CD4-positive, alpha-beta T cell treated with Interleukin-17A for 4 hours (primary cell): ENCODE measurements around the gene NECTIN4.
"Not testable (repeated sequence)": the region's sequence is repeated elsewhere in the genome, so short reads cannot be mapped to it uniquely, and the experiment has no call there.

Experiments used
- DNase-seq: peaks from one replicate; pipeline ENCODE4 v3.0.0-alpha.2; 2020; ENCODE audit warnings: mixed read lengths

The NECTIN4 gene

GRCh38 chr1:161081519-161081918 is 7.8 kb downstream of the NECTIN4 start:
- no peak for DNase-seq

- no peak for DNase-seq
Measured at GRCh38 chr1:161080441-161081405, 8.6 kb downstream of the NECTIN4 start.

DNA sequence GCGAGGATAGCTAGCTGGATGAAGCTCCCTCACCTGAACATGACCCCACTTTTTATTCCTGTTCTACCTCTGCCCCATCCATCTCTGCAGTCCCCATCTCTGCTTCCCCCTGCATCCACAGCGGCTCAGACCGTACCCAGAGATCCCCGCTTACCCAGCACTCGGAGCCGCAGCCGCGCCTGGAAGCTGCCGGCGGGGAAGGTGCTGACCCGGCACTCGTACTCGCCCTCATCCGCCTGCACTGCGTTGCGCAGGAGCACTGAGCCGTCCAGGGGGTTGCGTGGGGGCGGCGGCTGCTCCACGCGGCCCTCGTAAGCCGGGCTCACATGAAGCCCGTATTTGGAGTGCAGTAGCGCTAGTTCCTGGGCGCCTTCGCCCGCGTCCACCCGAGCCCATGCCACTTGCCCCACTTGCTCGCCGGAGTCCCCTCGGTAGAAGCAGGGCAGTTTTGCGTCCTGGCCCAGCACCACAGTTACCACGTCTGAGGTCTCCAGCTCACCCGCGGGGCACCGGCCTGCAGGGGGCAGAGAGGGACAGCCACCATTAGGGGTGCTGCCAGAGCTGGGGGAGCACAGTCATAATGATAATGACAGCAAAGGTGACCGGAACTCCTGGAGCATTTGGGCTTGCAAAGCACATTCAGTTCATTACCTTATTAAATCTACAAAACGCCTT is 9.8 kb downstream of the NECTIN4 start:
- DNase-seq: no peak

- DNase-seq: no peak
Measured at GRCh38 chr1:161077426-161077825, 11.9 kb downstream of the NECTIN4 start.

GRCh38 chr1:161076410-161076809 is 12.9 kb downstream of the NECTIN4 start:
- DNase-seq: no peak

DNA sequence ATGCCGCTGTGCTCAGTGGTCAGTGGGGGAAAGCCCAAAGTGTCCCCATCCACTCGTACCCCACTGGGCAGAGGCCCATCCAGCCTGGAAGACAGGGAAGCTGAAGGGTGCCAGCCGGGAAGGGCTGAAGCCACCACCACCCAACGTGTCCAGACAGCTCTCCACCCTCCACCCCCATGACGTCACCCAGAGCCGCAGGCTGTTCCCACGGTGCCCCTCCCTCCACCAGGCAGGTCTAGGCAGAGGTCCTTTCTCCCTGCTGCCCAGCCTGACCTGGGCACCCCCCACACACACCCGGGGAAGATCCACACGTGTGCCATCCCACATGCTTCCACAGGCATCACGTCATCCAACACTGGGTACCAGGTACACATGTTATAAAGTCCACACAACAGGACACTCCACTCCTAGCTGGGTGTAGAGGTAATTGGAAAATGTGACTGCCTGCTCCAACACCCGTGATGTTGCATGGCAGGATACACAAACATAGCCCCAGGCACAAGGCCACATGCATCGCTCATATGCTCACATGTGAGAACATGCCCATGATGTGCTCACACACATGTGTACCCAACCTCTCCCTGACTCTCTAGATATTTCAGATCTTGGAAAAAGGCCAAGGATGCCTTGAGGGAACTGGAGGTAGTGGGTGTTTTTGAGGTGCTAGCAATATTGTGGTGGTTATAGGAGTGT is 14.5 kb downstream of the NECTIN4 start:
- no peak for DNase-seq

DNA sequence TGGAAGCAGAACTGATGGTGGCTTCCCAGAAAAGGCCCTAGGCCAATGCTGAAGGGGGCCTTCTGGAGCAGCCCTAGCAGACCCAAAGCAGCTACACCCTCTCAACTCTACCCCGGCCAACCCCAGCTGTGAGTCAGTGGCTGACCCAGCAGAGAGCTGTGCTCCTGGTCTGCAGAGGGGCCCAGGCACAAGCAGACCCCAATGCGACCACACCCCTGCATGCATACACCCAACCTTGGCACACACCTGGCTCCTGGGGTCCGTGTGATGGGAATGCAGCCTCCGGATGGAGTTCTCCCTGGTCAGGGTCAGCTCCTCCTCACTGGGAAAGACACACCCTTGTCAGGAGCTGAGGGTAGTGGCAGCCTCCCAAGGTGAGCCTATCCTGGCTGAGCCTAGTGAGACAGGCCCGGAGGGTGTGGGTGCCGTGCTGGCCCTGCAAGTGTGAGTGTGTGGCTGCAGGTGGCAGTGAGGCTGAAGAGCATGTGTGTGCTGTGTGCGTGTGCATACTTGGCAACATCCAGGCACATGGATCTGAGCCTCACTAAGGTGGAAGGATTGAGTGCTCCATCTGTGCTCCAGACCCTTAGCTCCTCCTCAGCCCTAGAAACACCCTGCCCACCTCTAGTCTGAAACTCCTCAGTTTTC is 15.8 kb downstream of the NECTIN4 start:
- no peak for DNase-seq

DNA sequence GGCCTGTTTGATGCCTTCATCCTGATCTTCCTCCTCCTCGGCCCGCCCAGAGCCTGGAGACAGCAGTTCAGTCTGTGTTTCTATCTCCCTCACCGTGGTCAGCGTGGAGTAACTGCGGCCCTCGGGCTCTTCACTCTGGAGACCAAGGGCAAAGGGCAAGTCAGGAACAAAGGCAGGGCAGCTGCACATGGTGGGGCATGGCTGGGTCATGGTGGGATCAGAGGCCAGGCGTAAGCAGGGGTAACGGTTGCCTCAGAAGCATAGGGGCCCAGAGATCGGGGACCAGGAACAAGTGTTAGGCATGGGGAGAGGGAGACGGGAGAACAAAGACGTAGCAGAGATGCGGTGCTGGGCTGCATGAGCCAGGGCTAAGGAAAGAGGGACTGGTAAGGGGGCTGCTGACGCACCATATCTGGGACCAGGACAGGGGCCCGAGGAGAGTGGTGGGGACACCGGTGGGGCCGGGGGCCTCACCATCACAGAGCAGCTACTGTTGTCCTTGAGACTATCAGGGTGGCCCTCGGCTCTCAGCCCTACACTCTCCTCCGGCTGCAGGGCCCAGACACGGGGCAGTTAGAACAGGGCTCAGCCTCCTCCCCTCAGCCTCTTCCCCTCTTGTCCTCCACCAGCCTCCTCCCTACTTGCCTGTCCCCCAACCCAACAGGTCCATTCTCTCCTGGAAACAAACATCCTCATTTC is 16.5 kb downstream of the NECTIN4 start:
- DNase-seq: no peak

GRCh38 chr1:161071886-161072371 is 17.4 kb downstream of the NECTIN4 start:
- peak; percentile 68 for DNase-seq

DNA sequence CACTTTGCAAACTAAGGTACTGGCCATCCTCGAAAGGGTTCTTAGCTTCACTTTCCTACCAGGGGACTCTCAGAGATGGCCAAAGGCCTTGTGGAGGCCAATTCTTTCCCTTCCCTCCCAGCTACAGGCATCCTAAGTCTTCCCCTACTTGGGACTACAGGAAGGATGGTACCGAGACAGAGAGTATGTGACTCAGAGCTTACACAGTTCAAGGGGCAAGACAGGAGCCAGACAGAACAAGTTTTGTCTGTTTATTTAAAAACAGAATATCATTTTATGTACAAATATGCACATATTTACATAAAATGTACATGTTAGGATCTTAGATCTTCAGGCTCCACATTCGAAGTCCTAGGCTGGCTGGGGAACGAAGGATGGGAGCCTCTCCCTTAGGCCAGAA is 18.6 kb downstream of the NECTIN4 start:
- peak; percentile 21 for DNase-seq

DNA sequence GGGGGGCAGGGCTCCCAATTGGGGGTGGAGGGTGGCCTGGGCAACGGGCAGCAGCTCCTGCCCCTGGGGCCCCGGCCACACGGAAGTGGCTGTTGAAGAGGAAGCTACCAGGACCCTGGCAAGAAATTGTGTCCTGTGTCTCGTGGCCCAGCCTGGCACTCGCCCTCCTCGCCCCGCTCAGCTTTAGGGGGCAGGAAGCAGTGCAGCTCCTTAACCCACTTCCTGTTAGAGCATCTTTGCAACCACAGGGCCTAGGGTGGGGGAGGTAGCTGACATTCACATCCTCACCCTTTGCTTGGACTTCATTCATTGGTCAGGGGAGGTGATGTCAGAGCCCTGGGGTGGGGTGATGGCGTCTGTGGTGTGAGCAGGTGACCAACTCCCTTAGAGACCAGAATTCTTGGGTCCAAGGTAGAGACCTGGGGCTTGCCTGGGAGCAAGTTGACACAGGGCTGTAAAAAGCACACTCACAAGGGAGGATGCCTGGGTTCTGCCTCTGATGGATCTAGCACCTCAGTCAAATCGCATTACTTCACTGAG is 19.6 kb downstream of the NECTIN4 start, which contains the start of gene ARHGAP30:
Gene ARHGAP30, minus strand, starts transcription at position 161 of the 540 bp plus-strand sequence. CDS start 267 bp downstream, outside the sequence.
- DNase-seq: peak; percentile 89

GRCh38 chr1:161069241-161069640 is 20.1 kb downstream of the NECTIN4 start:
- peak; percentile 40 for DNase-seq

- DNase-seq: peak; percentile 88
Measured at GRCh38 chr1:161068306-161069234, 20.8 kb downstream of the NECTIN4 start.

DNA sequence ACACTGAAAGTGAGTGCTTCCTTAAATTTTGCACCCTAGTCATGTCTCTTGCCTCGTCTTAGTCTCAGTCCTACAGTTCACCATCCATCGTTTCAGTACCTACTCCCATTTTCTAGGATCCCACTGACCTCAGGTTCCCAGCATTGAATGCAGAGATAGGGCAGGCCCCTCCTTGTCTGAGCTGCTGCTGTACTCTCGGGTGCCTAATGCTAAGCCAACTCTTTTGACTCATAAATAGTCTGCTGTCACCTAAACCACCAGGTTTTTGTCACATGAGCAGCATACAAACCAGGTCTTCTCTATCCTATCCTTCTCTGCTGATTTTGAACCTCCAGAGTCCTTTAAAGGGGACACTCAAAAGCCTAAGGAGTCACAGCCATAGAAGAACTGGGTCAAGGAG is 22.7 kb downstream of the NECTIN4 start:
- peak; percentile 33 for DNase-seq

- not testable (repeated sequence) for DNase-seq
Measured at GRCh38 chr1:161065681-161066080, 23.7 kb downstream of the NECTIN4 start.

- not testable (repeated sequence) for DNase-seq
Measured at GRCh38 chr1:161063936-161064335, 25.4 kb downstream of the NECTIN4 start.

GRCh38 chr1:161061419-161061818 is 27.9 kb downstream of the NECTIN4 start:
- DNase-seq: no peak

GRCh38 chr1:161059293-161059692 is 30.1 kb downstream of the NECTIN4 start:
- no peak for DNase-seq

DNA sequence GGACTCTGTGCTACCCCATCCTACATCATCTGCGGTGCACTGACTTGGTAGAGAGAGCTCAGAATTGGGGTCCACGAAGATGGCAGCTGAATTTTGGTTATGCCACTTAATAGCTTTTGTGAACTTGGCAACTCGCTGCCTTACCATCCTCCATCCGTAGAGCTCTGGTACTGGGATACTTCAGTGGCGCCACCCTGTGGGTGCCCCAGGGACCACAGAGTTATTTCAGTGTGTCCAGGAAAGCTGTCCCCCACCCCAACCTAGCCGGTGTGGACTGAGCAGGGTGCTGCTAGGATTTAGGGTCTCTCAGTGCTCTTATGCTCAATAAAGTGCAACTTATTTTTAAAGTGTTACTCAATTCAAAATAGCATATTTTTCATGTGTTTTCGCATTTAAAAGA is 34.6 kb downstream of the NECTIN4 start:
- peak; percentile 27 for DNase-seq

DNA sequence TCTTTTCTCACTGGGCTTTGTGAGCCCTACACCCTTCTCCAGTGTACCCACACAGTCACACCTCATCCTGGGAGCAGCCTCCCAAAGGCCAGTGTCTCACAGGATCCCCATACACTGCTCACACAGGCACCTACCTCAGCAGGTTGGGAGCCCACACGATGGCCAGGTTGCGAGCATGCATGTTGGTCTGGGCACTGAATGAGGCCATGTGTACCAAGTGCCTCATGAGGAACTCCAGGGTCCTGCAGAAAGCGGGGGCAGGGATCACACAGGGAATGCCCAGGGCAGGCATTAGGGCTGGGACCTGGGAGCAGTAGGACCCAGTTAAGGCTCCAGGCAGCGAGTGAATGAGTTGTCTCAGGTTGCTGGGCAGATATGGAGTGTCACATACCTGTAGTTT is 35.1 kb downstream of the NECTIN4 start:
- DNase-seq: no peak
